Tibial artery (tissue), 4 donors: Measurements from ENCODE around the gene IGF2BP1.

ENCODE experiments used
- DNase-seq, 2 donors: peaks; one replicate each; pipeline ENCODE4 v3.0.0-alpha.2; 2019
- H3K27ac ChIP-seq, 2 donors: fragments of 200-600 bp; sonication (generic) in 1 of 2; 1 replicate in 1 of 2; 2 replicates in 1 of 2; pipeline ENCODE4 v1.5.1; 2018 to 2019; ENCODE audit warnings: mild to moderate bottlenecking in 1 of 2
- H3K27me3 ChIP-seq, 2 donors: fragments of 200-600 bp; sonication (generic) in 1 of 2; one replicate each; pipeline versions ENCODE4 v1.5.1 to v1.6.0; 2016 to 2019
- H3K36me3 ChIP-seq, 3 donors: fragments of 200-600 bp; sonication (generic) in 2 of 3; one replicate each; pipeline ENCODE4 v1.5.1; 2016 to 2019; ENCODE audit warnings: mild to moderate bottlenecking in 2 of 3
- H3K4me1 ChIP-seq, 4 donors: fragments of 200-600 bp; sonication (generic) in 2 of 4; 1 replicate in 3 of 4; 2 replicates in 1 of 4; pipeline ENCODE4 v1.5.1; 2016 to 2019
- H3K4me3 ChIP-seq, 2 donors: fragments of 200-600 bp; sonication (generic) in 1 of 2; 1 replicate in 1 of 2; 2 replicates in 1 of 2; pipeline ENCODE4 v1.5.1; 2018 to 2019; ENCODE audit warnings: mild to moderate bottlenecking in 2 of 2
- H3K9me3 ChIP-seq, 3 donors: fragments of 200-600 bp; sonication (generic) in 1 of 3; one replicate each; pipeline ENCODE4 v1.5.1; 2016 to 2019
- intact Hi-C: fragments of 100-400 bp; cut with DNase I; formaldehyde crosslinking; loops from one replicate; pipeline ENCODE4 v1.15.0; 2023; ENCODE audit warnings: low total_unique reads
- TF ChIP-seq, protein P1 (sequence below), 2 experiments: fragments of 200-600 bp in 1 of 2; fragments of 450-650 bp in 1 of 2; IDR thresholded peaks; one replicate each; pipeline ENCODE4 v1.5.1; 2017 to 2019; ENCODE audit warnings: antibody characterized with exemption in 2 of 2, mild to moderate bottlenecking in 1 of 2, moderate library complexity in 1 of 2

Gene IGF2BP1

DNA sequence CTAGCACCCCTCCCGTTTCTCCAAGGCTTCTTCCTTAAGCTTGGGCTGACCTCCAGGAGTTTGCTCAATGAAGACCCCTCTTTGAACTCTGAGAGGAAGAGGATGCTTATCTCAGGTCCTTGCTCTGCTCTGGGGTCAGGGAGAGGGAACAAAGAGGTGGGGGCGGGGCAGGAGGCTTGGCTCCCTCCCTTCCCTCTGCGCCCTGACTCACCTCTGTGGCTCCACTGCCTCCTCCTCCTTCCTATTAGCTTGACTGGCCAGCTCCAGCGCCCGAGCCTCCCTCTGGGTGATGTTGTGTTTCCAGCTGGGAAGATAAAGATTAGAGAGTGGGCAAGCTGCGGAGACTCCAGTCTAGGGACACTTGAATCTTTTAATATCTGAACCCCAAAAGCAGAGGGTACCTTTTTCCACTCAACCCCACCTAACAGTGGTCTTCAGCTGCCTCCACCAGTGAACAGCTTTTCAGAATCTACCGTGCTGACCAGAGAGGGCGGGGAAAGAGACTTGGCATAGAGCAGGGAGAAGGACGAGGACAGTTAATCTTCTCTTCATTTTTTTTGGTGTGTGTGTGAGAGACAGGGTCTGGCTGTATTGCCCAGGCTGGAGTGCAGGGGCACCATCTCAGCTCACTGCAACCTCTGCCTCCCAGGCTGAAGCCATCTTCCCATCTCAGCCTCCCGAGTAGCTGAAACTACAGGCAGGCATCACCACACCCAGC, 35.5 kb upstream of the IGF2BP1 start:
- H3K4me3 ChIP-seq: no peak overlapping the region
- intact Hi-C loops: no loop called here
- no peak for DNase-seq
- TF ChIP-seq, protein P1, sequence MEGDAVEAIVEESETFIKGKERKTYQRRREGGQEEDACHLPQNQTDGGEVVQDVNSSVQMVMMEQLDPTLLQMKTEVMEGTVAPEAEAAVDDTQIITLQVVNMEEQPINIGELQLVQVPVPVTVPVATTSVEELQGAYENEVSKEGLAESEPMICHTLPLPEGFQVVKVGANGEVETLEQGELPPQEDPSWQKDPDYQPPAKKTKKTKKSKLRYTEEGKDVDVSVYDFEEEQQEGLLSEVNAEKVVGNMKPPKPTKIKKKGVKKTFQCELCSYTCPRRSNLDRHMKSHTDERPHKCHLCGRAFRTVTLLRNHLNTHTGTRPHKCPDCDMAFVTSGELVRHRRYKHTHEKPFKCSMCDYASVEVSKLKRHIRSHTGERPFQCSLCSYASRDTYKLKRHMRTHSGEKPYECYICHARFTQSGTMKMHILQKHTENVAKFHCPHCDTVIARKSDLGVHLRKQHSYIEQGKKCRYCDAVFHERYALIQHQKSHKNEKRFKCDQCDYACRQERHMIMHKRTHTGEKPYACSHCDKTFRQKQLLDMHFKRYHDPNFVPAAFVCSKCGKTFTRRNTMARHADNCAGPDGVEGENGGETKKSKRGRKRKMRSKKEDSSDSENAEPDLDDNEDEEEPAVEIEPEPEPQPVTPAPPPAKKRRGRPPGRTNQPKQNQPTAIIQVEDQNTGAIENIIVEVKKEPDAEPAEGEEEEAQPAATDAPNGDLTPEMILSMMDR (IDR thresholded peaks at IDR 0.05): no peak
- H3K27me3 ChIP-seq: peaks cover 0 to 53% of the 10 kb centered on the region in 2 donors
- no peaks in the 10 kb centered on the region for H3K36me3 ChIP-seq
- no peak overlapping the region for H3K27ac ChIP-seq
- no peaks in the 10 kb centered on the region for H3K9me3 ChIP-seq
- H3K4me1 ChIP-seq: no peaks in the 10 kb centered on the region

DNA sequence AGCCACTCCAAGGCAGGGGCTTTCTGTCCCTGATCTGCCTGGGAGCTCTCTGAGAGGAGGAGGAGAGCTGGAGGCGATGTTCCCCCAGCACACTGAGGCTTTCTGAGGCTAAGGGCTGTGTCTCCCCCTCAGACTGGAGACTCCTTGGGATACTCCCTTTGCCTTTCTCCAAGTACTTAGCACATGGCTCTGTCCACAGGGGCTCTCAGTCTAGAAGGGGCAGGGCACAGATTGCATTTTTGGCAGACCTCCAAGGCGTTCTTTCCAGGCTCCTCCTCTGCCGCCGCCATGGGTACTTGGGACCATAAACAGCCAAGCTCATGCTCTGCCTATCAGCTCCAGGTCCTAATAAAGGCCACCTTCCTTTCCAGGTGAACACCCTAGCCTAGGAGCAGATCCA, 27.0 kb upstream of the IGF2BP1 start:
- no peak overlapping the region for H3K4me3 ChIP-seq
- intact Hi-C loops: no loop called here
- no peak overlapping the region for H3K27ac ChIP-seq
- no peak for DNase-seq
- H3K27me3 ChIP-seq: peaks cover 0 to 47% of the 10 kb centered on the region in 2 donors
- no peaks in the 10 kb centered on the region for H3K36me3 ChIP-seq
- TF ChIP-seq, protein P1 (IDR thresholded peaks at IDR 0.05): no peak
- peaks cover 0 to 10% (median 6%) of the 10 kb centered on the region in 4 donors for H3K4me1 ChIP-seq
- H3K9me3 ChIP-seq: no peaks in the 10 kb centered on the region

DNA sequence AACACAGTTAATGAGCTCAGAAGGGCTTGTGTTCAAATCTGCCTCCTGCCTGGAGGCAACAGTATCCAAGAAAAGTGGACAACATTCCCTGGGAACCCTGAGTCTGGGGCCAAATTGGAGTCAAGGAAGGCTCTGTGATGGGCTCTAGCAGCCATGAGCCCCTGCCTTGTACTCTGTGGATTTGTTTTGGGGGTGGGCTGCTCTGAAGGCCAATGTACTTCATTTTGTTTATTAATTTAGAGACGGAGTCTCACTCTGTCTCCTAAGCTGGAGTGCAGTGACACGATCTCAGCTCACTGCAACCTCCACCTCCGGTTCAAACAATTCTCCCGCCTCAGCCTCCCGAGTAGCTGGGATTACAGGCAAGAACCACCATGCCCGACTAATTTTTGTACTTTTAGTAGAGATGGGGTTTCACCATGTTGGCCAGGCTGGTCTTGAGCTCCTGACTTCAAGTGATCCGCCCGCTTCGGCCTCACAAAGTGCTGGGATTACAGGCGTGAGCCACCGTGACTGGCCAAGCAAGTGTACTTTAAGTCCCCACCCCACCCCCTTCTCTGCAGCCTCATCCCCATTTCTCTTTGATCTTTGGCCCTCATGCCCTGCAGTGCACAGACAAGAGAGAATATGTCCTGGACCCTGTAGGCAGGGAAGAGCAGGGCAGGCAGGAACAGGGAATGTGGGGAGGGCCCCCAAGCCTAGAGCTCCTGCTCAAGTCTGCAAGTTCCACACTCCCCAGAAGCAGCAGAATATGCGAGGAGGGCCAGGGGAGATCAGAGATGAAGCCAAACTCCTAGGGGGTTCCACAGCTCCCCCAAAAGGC, 26.1 kb upstream of the IGF2BP1 start:
- TF ChIP-seq, protein P1 (IDR thresholded peaks at IDR 0.05): no peak
- Histone ChIP-seq H3K4me3 (no peak overlapping the region), H3K27me3 (peaks cover 0 to 48% of the 10 kb centered on the region in 2 donors), H3K36me3 (no peaks in the 10 kb centered on the region), H3K9me3 (no peaks in the 10 kb centered on the region), H3K4me1 (peaks cover 0 to 10% (median 6%) of the 10 kb centered on the region in 4 donors), H3K27ac (no peak overlapping the region)
- DNase-seq: no peak
- intact Hi-C loops: no loop called here

DNA sequence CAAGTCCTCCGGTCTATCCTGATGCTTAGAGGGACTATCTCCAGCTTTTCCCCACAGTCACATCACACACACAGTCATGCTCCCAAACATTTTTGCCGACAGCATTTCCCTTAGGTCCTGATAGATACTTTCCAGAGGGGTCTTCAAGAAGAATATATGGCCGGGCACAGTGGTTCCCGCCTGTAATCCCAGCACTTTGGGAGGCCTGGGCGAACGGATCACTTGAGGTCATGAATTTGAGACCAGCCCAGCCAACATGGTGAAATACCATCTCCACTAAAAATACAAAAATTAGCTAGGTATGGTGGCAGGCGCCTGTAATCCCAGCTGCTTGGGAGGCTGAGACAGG, 24.5 kb upstream of the IGF2BP1 start:
- H3K9me3 ChIP-seq: no peaks in the 10 kb centered on the region
- no peak overlapping the region for H3K4me3 ChIP-seq
- intact Hi-C loops: no loop called here
- H3K27me3 ChIP-seq: peaks cover 0 to 56% of the 10 kb centered on the region in 2 donors
- peaks cover 0 to 10% (median 6%) of the 10 kb centered on the region in 4 donors for H3K4me1 ChIP-seq
- TF ChIP-seq, protein P1 (IDR thresholded peaks at IDR 0.05): no peak
- no peaks in the 10 kb centered on the region for H3K36me3 ChIP-seq
- DNase-seq: peak in 1 of 2 donors; percentile 6
- no peak overlapping the region for H3K27ac ChIP-seq

DNA sequence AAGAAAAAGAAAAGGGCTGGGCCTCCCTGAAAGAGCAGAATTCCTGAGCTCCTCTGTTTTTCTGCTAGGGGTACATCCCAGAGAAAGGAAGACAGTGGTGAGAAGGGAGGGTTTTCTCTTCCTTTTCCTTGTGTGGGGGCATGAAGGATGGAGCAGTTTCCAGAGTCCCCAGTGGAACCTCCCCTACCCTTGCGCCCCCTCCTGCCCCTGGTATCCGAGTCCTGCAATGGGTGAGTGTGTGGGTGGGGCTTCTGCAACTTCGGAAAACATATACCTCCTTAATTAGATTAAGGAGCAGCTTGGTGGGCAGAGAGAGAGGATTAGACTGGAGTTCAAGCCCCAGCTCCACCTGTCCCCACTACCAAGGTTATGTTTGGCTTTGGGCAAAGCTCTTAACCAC, 23.4 kb upstream of the IGF2BP1 start:
- Histone ChIP-seq H3K27me3 (peaks cover 0 to 46% of the 10 kb centered on the region in 2 donors), H3K4me3 (no peak overlapping the region), H3K27ac (no peak overlapping the region), H3K9me3 (no peaks in the 10 kb centered on the region), H3K4me1 (peaks cover 0 to 10% (median 6%) of the 10 kb centered on the region in 4 donors), H3K36me3 (no peaks in the 10 kb centered on the region)
- intact Hi-C loops: no loop called here
- TF ChIP-seq, protein P1 (IDR thresholded peaks at IDR 0.05): no peak
- DNase-seq: peak in 1 of 2 donors; percentile 15
